Left ventricle myocardium inferior (tissue), 1 donor: ENCODE results near the gene SLC51A. TPM values are rescaled to one million over a fixed set of nuclear protein-coding genes. Genes with fewer than 3 reads are reported as not detected.
"Not testable (repeated sequence)": the region's sequence is repeated elsewhere in the genome, so short reads cannot be mapped to it uniquely, and the experiment has no call there.

Experiments used
- DNase-seq: peaks from one replicate; pipeline ENCODE4 v3.0.0-alpha.2; 2020
- H3K27ac ChIP-seq: fragments of 200-600 bp; replicated peaks from 2 replicates; pipeline ENCODE4 v1.8.0; 2021
- H3K27me3 ChIP-seq: fragments of 200-600 bp; 2 replicates; pipeline ENCODE4 v1.8.0; 2021; ENCODE audit warnings: low read depth
- H3K36me3 ChIP-seq: fragments of 200-600 bp; 2 replicates; pipeline ENCODE4 v1.8.0; 2021
- H3K4me1 ChIP-seq: fragments of 200-600 bp; 2 replicates; pipeline ENCODE4 v1.8.0; 2021
- H3K4me3 ChIP-seq: fragments of 200-600 bp; 2 replicates; pipeline ENCODE4 v1.8.0; 2021; ENCODE audit warnings: mild to moderate bottlenecking, moderate library complexity
- H3K9me3 ChIP-seq: fragments of 200-600 bp; replicated peaks from 2 replicates; pipeline ENCODE4 v1.8.0; 2021
- intact Hi-C: fragments of 100-400 bp; cut with micrococcal nuclease; formaldehyde crosslinking; loops from one replicate; pipeline ENCODE4 v1.11.0; 2022
- total RNA-seq: library from RNA; stranded (reverse); fragmentation: NEBNext Ultra II Directional; extraction: Animal tissue kit (Norgen Biotek cat#: 25700); gene quantifications from one replicate; pipeline ENCODE4 v1.2.1, GENCODE V29; 2021
- TF ChIP-seq, protein P1 (sequence below): fragments of 200-600 bp; IDR thresholded peaks from 2 replicates; pipeline ENCODE4 v1.8.0; 2021; ENCODE audit warnings: antibody characterized with exemption, mild to moderate bottlenecking, borderline replicate concordance
- donor health status: DM: no; HTN: yes; CAD: no; lungs with severe emphysema.

Gene SLC51A
- total RNA-seq, 1 donor from 2014 or later = not detected

DNA sequence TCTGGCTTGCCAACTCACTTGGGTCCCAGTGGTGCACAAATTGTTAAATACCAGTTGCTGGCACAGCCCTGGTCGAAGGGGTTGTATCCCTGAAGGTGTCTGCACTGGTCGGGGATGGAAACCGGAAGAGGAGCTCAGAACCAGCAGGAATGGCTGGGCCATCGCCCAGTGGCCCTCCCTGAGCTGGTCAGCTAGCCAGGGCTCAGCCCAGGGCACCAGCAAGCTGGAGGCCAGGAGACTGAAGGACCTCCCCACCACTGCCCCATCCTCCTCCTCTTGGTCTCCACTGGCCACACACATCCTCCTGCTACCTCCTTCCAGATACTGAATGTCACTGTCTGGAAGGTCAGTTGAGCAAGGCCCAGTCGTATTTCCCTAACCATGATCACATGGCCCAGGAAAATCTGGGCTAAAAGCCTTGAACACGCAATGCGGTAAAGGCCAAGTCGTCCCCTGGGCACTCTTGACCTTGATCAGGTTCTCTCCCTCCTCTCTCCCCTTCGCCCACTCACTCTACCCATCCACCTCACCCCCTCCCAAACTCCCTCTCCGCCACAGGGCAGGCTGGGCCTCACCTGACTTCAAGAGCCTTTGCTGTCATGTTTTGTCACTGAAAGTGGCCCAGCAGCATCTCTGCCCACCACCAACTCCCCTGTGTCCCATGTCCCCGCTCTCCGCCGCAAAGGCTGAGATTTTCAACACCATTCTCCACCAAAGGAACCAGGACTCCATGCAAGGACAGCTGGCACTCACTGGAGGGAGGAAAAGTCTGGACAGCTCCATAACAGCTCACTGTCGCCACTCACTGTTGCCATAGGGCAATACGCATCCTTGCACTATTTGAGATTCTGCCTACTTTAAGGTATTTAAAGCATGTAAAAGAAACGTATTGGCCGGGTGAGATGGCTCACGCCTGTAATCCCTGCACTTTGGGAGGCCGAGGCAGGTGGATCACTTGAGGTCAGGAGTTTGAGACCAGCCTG is 17.3 kb upstream of the SLC51A start:
- peaks cover 13% of the 10 kb centered on the region for H3K4me1 ChIP-seq
- intact Hi-C loops = loop anchor here (5.0 kb wide), 1 partner anchor 127 kb away; no protein-coding TSS in a partner anchor
- peaks cover 19% of the 10 kb centered on the region for H3K27me3 ChIP-seq
- no peak overlapping the region for H3K27ac ChIP-seq
- H3K36me3 ChIP-seq = no peaks in the 10 kb centered on the region
- no peak for DNase-seq
- TF ChIP-seq, protein P1, sequence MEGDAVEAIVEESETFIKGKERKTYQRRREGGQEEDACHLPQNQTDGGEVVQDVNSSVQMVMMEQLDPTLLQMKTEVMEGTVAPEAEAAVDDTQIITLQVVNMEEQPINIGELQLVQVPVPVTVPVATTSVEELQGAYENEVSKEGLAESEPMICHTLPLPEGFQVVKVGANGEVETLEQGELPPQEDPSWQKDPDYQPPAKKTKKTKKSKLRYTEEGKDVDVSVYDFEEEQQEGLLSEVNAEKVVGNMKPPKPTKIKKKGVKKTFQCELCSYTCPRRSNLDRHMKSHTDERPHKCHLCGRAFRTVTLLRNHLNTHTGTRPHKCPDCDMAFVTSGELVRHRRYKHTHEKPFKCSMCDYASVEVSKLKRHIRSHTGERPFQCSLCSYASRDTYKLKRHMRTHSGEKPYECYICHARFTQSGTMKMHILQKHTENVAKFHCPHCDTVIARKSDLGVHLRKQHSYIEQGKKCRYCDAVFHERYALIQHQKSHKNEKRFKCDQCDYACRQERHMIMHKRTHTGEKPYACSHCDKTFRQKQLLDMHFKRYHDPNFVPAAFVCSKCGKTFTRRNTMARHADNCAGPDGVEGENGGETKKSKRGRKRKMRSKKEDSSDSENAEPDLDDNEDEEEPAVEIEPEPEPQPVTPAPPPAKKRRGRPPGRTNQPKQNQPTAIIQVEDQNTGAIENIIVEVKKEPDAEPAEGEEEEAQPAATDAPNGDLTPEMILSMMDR = no peak
- H3K4me3 ChIP-seq = no peak overlapping the region
- no peaks in the 10 kb centered on the region for H3K9me3 ChIP-seq

DNA sequence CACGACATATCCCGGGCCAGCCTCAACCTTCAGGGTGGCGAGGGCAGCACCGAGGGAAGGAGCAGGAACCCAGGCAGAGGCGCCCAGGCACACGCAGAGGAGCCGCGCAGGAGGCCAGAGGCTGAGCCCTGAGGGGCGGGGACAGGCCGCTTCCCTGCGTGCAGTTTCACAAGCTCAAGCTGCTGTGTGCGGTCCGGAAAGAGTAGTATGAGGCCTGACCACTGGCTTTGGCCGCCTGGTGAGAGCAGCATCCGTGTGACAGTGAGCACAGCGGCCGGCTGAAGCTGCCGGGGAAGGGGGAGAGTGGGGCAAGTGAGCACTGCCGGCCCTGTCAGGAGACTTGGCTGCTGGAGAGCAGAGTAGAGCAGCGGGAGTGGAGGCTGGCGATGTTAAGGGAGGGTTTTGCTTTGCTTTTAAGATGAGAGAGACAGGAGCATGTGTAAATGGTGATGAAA is 13.8 kb upstream of the SLC51A start:
- Histone ChIP-seq H3K4me1 (no peaks in the 10 kb centered on the region), H3K27me3 (peaks cover 19% of the 10 kb centered on the region), H3K27ac (no peak overlapping the region), H3K4me3 (no peak overlapping the region), H3K9me3 (peaks cover 6% of the 10 kb centered on the region), H3K36me3 (no peaks in the 10 kb centered on the region)
- TF ChIP-seq, protein P1 = no peak
- intact Hi-C loops = no loop called here
- DNase-seq = peak; percentile 51

DNA sequence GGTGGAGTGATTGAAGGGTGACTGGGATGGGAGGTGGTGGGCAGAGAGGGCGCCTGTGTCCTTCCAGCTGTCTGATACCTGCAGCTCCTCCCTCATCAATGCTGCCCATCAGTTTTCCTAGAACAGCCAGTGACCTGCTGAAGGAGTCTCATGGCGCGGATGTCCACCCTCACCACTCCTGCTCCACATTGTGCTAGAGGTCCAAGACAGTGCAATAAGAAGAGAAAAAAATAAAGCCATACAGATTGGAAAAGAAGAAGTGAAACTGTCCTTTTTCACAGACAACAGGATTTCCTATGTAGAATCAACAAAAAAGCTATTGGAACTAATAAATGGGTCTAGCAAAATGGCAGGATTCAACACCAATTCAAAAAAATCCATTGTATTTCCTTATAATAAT is 12.5 kb upstream of the SLC51A start:
- Histone ChIP-seq H3K4me3 (no peak overlapping the region), H3K36me3 (no peaks in the 10 kb centered on the region), H3K27ac (no peak overlapping the region), H3K27me3 (peaks cover 30% of the 10 kb centered on the region), H3K9me3 (peaks cover 6% of the 10 kb centered on the region), H3K4me1 (peaks cover 4% of the 10 kb centered on the region)
- TF ChIP-seq, protein P1 = no peak
- no peak for DNase-seq
- intact Hi-C loops = no loop called here

DNA sequence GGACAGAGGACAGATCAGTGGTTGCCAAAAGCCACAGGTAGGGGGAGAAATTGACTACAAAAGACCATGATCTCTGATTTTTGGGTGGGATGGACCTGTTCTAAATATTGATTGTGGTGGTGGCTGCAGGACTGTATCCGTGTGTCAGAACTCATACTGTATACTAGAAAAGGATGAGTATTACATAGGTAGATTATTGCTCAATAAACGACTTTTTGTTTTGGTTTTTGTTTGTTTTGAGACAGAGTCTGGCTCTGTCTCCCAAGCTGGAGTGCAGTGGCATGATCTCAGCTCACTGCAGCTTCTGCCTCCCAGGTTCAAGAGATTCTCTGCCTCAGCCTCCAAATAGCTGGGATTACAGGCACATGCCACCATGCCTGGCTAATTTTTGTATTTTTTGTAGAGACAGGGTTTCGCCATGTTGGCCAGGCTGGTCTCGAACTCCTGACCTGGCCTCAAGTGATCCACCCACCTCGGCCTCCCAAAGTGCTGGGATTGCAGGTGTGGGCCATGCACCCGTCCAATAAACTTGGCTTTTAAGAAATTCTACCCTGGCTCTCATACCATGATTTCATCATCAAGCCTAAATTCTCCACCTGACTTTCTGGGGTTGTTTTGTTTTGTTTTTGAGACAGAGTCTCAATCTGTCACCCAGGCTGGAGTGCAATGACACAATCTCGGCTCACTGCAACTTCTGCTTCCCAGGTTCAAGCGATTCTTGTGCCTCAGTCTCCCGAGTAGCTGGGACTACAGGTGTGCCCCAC is 10.7 kb upstream of the SLC51A start:
- intact Hi-C loops, H3K27ac ChIP-seq, H3K4me3 ChIP-seq, DNase-seq, H3K36me3 ChIP-seq, H3K9me3 ChIP-seq, H3K4me1 ChIP-seq: not testable (repeated sequence)
- H3K27me3 ChIP-seq = peaks cover 40% of the 10 kb centered on the region

DNA sequence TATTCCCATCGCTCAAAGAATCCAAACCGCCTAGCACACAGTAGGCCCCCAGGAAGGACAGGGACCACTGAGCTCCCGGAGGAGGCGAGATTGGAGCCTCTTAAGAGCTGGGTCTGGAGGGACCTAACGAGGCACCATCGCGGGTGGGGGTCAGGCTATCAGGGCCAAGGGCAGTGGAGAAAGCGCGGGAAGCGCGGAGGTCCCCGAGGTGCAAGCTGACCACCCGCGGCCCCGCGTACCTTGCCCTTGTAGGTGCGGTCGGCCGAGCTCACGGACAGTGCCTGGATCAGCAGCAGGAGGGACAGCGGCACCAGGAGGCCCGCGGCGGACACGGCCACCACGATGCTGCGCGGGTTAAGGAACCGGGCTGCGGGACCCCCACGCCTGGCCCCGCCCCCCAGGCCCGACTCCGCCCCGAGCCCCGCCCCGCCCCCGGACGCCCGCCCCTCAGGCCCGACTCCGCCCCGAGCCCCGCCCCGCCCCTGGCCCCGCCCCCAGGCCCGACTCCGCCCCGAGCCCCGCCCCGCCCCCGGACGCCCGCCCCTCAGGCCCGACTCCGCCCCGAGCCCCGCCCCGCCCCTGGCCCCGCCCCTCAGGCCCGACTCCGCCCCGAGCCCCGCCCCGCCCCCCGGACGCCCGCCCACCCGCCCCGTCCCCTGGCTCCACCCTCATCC is 9.0 kb upstream of the SLC51A start:
- Histone ChIP-seq H3K27ac (no peak overlapping the region), H3K4me3 (peak overlapping the region; percentile 54), H3K36me3 (no peaks in the 10 kb centered on the region), H3K4me1 (peaks cover 4% of the 10 kb centered on the region), H3K9me3 (peaks cover 6% of the 10 kb centered on the region), H3K27me3 (peaks cover 43% of the 10 kb centered on the region)
- DNase-seq = no peak
- TF ChIP-seq, protein P1 = no peak
- intact Hi-C loops = no loop called here
